ENCODE measurements around the gene ALPK1.

Gene ALPK1

DNA sequence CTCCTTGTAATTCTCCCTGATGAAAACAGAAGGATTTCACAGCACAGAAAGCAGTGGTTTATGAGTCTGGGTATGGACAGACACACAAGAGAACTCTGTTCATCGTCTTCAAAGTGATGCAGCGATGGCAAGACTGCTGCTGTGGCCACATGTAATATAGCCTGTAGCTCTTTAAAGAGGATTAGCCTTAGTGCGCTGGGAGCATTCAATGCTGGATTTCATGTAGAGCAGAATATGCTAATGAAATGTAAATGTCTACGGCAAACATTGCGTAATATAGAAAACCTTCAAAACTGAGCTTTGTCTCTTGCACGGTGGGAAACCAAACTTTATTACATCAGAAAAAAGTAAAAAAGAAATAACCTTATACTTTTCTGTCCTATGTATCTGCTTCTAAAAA is 42.9 kb downstream of the ALPK1 start:
- Histone ChIP-seq H3K27me3 (no peaks in the 10 kb centered on the region), H3K9me3 (no peaks in the 10 kb centered on the region), H3K27ac (no peak overlapping the region), H3K4me3 (no peak overlapping the region), H3K36me3 (no peaks in the 10 kb centered on the region), H3K4me1 (no peaks in the 10 kb centered on the region)
- TF ChIP-seq, protein P1, sequence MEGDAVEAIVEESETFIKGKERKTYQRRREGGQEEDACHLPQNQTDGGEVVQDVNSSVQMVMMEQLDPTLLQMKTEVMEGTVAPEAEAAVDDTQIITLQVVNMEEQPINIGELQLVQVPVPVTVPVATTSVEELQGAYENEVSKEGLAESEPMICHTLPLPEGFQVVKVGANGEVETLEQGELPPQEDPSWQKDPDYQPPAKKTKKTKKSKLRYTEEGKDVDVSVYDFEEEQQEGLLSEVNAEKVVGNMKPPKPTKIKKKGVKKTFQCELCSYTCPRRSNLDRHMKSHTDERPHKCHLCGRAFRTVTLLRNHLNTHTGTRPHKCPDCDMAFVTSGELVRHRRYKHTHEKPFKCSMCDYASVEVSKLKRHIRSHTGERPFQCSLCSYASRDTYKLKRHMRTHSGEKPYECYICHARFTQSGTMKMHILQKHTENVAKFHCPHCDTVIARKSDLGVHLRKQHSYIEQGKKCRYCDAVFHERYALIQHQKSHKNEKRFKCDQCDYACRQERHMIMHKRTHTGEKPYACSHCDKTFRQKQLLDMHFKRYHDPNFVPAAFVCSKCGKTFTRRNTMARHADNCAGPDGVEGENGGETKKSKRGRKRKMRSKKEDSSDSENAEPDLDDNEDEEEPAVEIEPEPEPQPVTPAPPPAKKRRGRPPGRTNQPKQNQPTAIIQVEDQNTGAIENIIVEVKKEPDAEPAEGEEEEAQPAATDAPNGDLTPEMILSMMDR (IDR thresholded peaks at IDR 0.05), result no peak
- intact Hi-C loops (cut with DNase I; ENCODE audit: low total_unique reads), result no loop called here
- DNase-seq, result no peak

DNA sequence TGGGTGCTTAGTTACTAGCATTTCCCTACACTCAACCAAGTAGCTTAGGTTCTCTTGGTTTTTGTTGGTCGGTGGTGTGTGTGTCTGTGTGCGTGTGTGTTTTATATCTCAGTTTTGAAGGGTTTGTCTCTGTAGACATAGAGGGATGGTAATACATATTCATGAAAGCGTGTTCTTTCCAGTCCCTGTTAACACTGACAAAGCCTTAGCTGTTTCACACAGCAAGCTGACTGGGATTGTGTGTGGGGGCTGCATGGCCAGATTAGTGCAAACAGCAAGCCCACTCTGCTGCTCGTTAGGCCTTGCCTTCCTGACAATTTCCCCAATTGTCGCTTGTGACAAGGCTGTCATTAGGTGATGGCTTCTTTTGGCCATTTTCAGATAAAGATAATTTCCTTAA is 43.9 kb downstream of the ALPK1 start:
- intact Hi-C loops (cut with DNase I; ENCODE audit: low total_unique reads), result no loop called here
- TF ChIP-seq, protein P1 (IDR thresholded peaks at IDR 0.05), result no peak
- H3K27ac ChIP-seq, result no peak overlapping the region

DNA sequence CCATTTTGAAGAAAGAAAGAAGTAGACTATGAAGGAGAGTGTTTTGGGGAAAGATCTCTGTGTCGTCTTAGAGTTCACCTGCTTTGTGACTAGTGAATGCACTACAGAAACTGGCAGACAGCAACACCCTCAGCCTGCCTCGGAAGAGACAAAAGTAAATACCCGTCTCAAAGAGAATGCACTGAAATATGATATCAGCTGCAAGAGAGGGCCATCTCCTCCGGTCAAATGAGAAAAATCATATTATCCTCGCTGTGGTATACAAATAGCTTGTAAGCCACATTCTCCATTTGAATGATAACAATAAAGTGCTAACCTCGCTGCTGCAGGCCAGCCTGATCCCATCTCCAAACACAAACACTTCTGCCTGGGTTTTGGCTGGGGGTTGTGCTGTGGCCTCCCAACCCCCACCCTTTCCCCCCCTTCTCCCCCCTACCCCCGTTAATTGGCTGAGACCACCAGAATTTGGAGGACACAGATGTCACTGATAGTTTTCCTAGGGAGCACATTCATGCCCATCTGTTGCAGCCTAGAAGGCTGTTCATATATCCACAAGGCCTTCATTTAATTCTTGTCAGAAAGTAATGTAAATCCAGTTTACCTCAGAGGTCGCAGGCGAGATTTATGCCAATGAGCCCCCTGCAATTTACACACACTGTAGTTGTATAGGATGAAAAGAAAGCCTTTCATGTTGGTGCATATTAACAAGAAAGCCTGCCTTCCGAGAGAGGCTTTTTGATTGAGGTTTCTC is 46.3 kb downstream of the ALPK1 start:
- TF ChIP-seq, protein P1 (IDR thresholded peaks at IDR 0.05), result no peak

More for the DNA sequence above, 43.9 kb downstream of the ALPK1 start:
- Histone ChIP-seq H3K4me3 (no peak overlapping the region), H3K36me3 (no peaks in the 10 kb centered on the region), H3K4me1 (no peaks in the 10 kb centered on the region), H3K27me3 (no peaks in the 10 kb centered on the region), H3K9me3 (no peaks in the 10 kb centered on the region)
- DNase-seq, result no peak

DNA sequence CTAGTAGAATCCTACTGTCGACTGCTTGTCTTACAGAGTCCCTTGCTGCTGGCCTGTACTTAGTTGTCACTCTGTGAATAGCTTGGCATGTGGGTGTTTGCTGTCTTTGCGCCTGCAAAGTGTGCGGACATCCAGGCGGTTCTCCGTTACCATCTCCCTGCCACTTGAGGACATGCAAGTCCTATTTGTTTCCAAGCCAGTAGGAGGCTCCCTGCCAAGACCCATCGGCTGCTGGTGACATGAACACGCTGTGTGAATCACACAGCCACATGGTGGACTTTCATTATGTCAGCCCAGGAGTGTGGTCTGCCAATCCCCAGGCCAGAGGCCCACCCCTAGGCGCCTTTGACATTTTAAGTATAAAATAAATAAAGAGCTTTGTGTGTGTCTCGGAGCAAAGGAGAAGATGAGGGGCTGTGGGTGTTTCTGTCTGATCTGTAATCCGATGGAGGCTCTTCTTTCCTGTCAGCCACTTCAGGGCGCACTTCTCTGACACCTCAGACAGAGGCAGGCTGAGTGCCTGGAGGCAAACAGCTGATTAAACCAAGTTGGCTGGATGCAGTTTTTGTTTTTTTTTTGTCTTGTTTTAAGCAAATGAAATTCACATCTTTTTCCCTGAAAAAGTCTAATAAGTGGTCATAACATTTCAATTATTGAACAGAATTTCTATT is 51.5 kb downstream of the ALPK1 start:
- no peaks in the 10 kb centered on the region for H3K36me3 ChIP-seq
- no peaks in the 10 kb centered on the region for H3K4me1 ChIP-seq
- H3K27ac ChIP-seq, result no peak overlapping the region
- peak; percentile 59 to 69 for DNase-seq
- TF ChIP-seq, protein P1 (IDR thresholded peaks at IDR 0.05), result no peak
- no peaks in the 10 kb centered on the region for H3K9me3 ChIP-seq
- H3K4me3 ChIP-seq, result no peak overlapping the region
- no peaks in the 10 kb centered on the region for H3K27me3 ChIP-seq
- intact Hi-C loops (cut with DNase I; ENCODE audit: low total_unique reads), result no loop called here

More for the DNA sequence above, 46.3 kb downstream of the ALPK1 start:
- intact Hi-C loops (cut with DNase I; ENCODE audit: low total_unique reads), result no loop called here
- Histone ChIP-seq H3K9me3 (no peaks in the 10 kb centered on the region), H3K36me3 (no peaks in the 10 kb centered on the region), H3K27ac (no peak overlapping the region), H3K27me3 (no peaks in the 10 kb centered on the region), H3K4me1 (no peaks in the 10 kb centered on the region), H3K4me3 (no peak overlapping the region)
- no peak for DNase-seq

DNA sequence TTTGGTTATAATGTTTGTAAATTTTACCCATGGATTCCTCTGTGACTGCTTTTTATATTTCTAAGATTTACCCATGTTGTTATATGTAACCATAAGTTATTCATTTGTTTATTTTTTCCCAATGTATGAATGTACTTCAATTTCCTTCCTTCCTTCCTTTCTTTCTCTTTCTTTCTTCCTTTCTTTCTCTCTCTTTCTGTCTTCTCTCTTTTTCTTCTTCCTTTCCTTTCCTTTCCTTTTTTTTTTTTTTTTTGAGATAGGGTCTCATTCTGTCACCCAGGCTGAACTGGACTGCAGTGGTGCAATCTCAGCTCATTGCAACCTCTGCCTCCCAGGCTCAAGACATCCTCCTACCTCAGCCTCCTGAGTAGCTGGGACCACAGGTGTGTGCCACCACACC is 55.6 kb downstream of the ALPK1 start:
- Histone ChIP-seq H3K4me1 (no peaks in the 10 kb centered on the region), H3K36me3 (peaks cover 6 to 16% (median 14%) of the 10 kb centered on the region in 3 donors), H3K27ac (no peak overlapping the region), H3K9me3 (no peaks in the 10 kb centered on the region), H3K27me3 (no peaks in the 10 kb centered on the region), H3K4me3 (no peak overlapping the region)
- DNase-seq, result no peak
- intact Hi-C loops (cut with DNase I; ENCODE audit: low total_unique reads), result no loop called here
- TF ChIP-seq, protein P1 (IDR thresholded peaks at IDR 0.05), result no peak

All from tibial artery (tissue), 4 donors.